Spinal cord (tissue), 10 donors: ENCODE data around the gene CRADD. TPM values are rescaled to one million over a fixed set of nuclear protein-coding genes. Genes with fewer than 3 reads are reported as not detected.

Experiments
- DNase-seq, 6 donors: peaks; one replicate each; pipeline versions ENCODE4 v3.0.0 to v3.0.0-alpha.2; 2013 to 2015; ENCODE audit warnings: low spot score in 6 of 6, low read depth in 4 of 6
- H3K27ac ChIP-seq: one replicate; pipeline ENCODE4 v1.5.1; 2013; ENCODE audit warnings: low read depth, low read length, control low read depth
- H3K27me3 ChIP-seq: one replicate; pipeline ENCODE4 v1.6.1; 2013; ENCODE audit warnings: low read length; ENCODE audit not compliant: control insufficient read depth, insufficient read depth
- H3K36me3 ChIP-seq: one replicate; pipeline ENCODE4 v1.6.1; 2013; ENCODE audit warnings: low read length; ENCODE audit not compliant: control insufficient read depth, insufficient read depth
- H3K4me1 ChIP-seq: one replicate; pipeline ENCODE4 v1.6.1; 2013; ENCODE audit warnings: low read length; ENCODE audit not compliant: control insufficient read depth, insufficient read depth
- H3K4me3 ChIP-seq: one replicate; pipeline ENCODE4 v1.5.1; 2013; ENCODE audit warnings: low read depth, low read length, control low read depth
- H3K9me3 ChIP-seq: one replicate; pipeline ENCODE4 v1.6.1; 2013; ENCODE audit warnings: low read length; ENCODE audit not compliant: control insufficient read depth, insufficient read depth
- WGBS: methylation state at CpG from one replicate; pipeline ENCODE4 v1.1.5; 2013; ENCODE audit warnings: missing lambda C conversion rate; ENCODE audit not compliant: insufficient coverage; 5-methylcytosine and 5-hydroxymethylcytosine counted together
- polyA plus RNA-seq, 2 donors: library from polyadenylated mRNA; unstranded; fragments of 120-200 nt; gene quantifications; one replicate each; pipeline ENCODE4 v1.2.1, GENCODE V29; 2013; ENCODE audit not compliant: insufficient read length in 2 of 2
- total RNA-seq, 2 donors: library from RNA; depleted of rRNA in 1 of 2; stranded (reverse); fragments of 120-200 nt in 1 of 2; fragments of >200 nt in 1 of 2; gene quantifications; one replicate each; pipeline versions ENCODE4 v1.2.3 to v1.2.4, GENCODE V29; 2013 to 2014
- donor health status: healthy.

The CRADD gene
- total and polyA plus RNA-seq, 4 donors = 11.2 to 19.9 (median 15.2) TPM

DNA sequence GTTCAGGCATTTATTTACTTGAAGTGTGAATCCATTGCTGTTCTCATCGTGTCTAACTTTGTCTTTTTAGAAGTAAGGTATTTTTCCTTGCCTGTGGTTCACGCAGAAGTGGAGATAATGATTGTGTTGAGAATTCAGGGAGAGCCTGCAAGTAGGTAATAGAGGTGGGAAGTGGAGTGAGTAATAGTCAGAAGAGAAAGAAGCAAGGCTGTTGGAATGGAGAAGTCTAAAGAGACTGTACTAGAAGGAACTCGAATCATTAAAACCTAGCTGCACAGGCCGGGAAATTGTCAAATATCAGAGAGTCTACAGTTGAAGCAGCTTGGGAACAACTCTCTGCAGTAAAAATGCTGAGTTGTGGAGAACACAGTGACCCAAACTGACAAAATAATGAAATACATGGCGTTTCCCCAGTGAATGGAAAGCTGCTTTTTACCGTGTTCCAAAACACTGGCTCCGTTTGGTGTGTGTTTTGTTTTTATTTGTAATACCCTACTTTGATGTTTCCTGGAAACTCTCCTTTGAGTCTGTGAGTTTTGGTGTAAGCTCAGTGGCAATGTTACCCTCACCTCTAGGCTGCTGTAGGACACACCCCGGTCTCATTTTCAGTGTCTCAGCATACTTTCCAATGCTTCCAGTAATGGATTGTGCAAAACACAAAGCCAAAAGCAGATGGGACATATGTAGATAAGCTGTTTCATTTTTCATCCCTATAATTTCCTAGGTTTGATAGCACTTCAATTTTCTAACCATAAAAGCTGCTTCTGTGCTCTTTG lies 146.6 kb downstream of the CRADD start:
- no peaks in the 10 kb centered on the region for H3K27me3 ChIP-seq
- no peaks in the 10 kb centered on the region for H3K36me3 ChIP-seq
- 58% methylated on average over 6 of the region's 8 CpGs for WGBS
- H3K4me3 ChIP-seq = no peak overlapping the region
- no peaks in the 10 kb centered on the region for H3K9me3 ChIP-seq
- no peak overlapping the region for H3K27ac ChIP-seq
- DNase-seq = peak in 2 of 6 donors; percentile 49 to 77
- peaks cover 12% of the 10 kb centered on the region for H3K4me1 ChIP-seq

- H3K4me1 ChIP-seq = peaks cover 13% of the 10 kb centered on the region
- no peaks in the 10 kb centered on the region for H3K9me3 ChIP-seq
- WGBS = 40% methylated on average over 1 of the region's 11 CpGs
- no peaks in the 10 kb centered on the region for H3K36me3 ChIP-seq
- DNase-seq = no peak
- H3K4me3 ChIP-seq = no peak overlapping the region
- H3K27ac ChIP-seq = no peak overlapping the region
- H3K27me3 ChIP-seq = no peaks in the 10 kb centered on the region
These were observed 147.6 kb downstream of the CRADD start for GRCh38 chr12:93824514-93825500.

DNA sequence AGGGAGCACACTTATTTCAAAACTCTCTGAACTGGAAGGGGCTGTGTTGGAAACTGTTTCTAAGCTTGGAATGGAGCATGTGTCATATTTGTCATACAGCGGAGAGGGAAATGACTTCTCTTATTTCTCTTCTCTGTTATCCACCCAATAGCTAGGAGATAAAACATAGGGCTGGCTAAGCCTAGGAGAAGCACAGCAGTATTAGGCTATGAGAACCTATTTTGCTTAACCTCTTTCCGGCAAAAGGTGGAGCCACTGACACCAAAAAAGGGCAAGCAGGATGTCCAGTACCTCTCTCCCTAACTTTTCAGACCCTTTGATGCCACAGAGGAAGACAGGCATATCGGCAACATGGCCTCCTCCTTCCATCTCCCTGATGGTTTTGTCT lies 148.3 kb downstream of the CRADD start:
- Histone ChIP-seq H3K27me3 (no peaks in the 10 kb centered on the region), H3K4me1 (peaks cover 12% of the 10 kb centered on the region), H3K4me3 (no peak overlapping the region), H3K36me3 (no peaks in the 10 kb centered on the region), H3K27ac (no peak overlapping the region), H3K9me3 (no peaks in the 10 kb centered on the region)
- no peak for DNase-seq
- WGBS = 68% methylated on average over 2 of the region's 3 CpGs

DNA sequence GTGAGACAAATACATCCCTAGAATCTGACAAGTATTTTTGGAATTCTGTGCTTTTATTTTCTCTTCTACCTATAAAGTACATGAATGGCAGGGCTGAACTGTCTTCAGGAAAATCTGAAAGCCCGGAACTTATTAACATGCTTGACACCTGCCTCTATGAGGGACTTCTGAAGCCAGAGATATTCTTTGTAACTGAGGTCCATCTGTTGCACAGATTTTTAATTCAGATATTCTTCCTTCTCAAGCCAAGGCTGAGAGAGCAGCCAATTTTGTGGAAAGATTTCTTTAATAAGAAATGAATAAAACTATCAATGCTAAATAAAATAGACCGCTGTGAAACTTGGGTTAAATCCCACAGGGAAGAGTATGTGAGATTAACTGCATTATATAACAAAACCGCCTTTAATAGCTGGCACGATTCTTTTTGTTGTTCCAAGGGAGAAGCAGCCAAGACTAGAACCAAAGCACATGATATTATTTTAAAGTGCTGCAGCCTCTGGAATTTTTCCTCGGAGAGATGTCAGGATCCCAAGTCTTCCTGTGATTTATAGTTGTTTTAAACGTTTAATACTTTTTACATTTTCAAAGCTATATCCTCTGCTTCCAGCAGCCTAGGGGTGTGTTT lies 148.9 kb downstream of the CRADD start:
- Histone ChIP-seq H3K36me3 (no peaks in the 10 kb centered on the region), H3K4me3 (no peak overlapping the region), H3K9me3 (no peaks in the 10 kb centered on the region), H3K4me1 (peaks cover 6% of the 10 kb centered on the region), H3K27me3 (no peaks in the 10 kb centered on the region), H3K27ac (no peak overlapping the region)
- peak in 2 of 6 donors; percentile 69 to 80 for DNase-seq
- 20% methylated on average over 1 of the region's 6 CpGs for WGBS

DNA sequence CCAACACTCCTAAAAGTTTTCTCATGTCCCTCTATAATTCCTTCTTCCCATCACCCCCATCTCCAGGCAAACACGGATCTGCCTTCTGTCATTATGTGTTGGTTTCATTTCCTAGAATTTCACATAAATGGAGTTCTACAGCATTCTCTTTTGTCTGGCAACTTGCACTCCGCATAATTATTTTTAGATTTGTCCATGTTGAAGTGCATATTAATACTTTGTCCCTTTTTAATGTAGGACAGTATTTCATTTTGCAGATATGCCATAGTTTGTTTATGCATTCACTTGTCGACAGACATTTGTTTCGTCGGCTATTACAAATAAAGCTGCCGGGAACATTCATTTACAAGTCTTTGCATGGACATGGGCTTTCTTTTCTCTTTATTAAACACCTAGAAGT lies 150.0 kb downstream of the CRADD start:
- Histone ChIP-seq H3K9me3 (no peaks in the 10 kb centered on the region), H3K36me3 (no peaks in the 10 kb centered on the region), H3K27ac (no peak overlapping the region), H3K4me1 (peaks cover 4% of the 10 kb centered on the region), H3K27me3 (no peaks in the 10 kb centered on the region), H3K4me3 (no peak overlapping the region)
- 100% methylated on average over 2 of the region's 6 CpGs for WGBS
- no peak for DNase-seq

DNA sequence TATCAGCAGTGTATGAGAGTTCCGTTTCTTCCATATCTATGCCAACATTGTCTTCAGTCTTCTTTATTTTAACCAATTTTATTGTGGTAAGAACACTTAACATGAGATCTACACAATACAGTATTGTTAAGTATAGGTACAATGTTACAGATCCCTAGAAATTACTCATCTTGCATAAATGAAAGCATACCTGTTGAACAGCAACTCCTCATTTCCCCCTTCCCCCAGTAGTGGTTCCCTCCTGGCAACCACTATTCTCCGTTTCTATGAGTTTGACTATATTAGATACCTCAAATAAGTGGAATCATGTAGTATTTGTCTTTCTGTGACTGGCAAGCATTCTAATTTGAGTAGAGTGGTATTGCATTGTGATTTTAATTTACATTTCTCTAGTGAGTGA lies 150.5 kb downstream of the CRADD start:
- Histone ChIP-seq H3K4me1 (peaks cover 4% of the 10 kb centered on the region), H3K36me3 (no peaks in the 10 kb centered on the region), H3K27me3 (no peaks in the 10 kb centered on the region), H3K27ac (no peak overlapping the region), H3K9me3 (no peaks in the 10 kb centered on the region), H3K4me3 (no peak overlapping the region)
- DNase-seq = no peak
- no CpG with 5 or more reads among the region's 2 CpGs for WGBS

DNA sequence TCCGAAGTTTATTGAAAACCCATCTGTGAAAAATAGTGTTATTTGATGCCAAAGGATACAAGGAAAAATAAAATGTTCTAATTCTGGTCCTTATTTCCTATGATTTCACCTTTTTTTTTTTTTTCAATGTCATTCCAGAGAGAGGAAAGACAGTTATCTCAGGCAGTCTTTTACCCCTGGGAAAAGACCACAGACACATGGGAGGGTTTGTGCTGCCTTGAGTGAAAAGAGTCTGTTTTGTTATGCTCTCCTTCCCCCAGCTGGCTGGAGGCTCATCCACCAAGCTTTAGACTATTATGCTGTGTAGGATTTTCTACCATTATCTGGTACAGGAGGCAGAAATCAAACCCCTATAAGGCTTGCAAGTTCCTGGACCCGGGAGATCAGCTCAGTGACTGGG lies 151.8 kb downstream of the CRADD start:
- H3K4me3 ChIP-seq = no peak overlapping the region
- H3K27me3 ChIP-seq = no peaks in the 10 kb centered on the region
- WGBS = 33% methylated on average over 1 of the region's 2 CpGs
- no peaks in the 10 kb centered on the region for H3K36me3 ChIP-seq
- H3K27ac ChIP-seq = no peak overlapping the region
- peaks cover 4% of the 10 kb centered on the region for H3K4me1 ChIP-seq
- H3K9me3 ChIP-seq = no peaks in the 10 kb centered on the region
- DNase-seq = peak in 1 of 6 donors; percentile 70

DNA sequence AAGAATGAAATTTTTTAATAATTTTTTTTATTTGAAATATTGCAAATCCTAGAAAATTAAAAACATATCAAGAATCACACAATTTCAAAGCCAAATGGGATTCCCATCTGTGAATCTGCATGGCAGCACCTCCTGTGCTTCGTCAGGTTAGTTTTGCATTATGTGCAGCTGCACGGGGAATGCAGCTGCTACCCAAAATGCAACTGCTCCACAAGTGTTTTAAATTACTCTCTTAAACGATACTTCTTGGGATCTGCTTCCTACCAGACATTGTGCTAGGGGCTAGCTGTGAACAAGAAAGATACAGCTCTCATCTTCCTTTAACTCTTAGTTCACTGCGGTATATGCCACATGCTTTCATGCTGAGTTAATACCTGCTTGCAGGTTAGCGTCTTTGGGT lies 154.2 kb downstream of the CRADD start:
- Histone ChIP-seq H3K4me1 (peaks cover 4% of the 10 kb centered on the region), H3K36me3 (no peaks in the 10 kb centered on the region), H3K27me3 (no peaks in the 10 kb centered on the region), H3K27ac (no peak overlapping the region), H3K9me3 (no peaks in the 10 kb centered on the region), H3K4me3 (no peak overlapping the region)
- 75% methylated on average over 4 of the region's 5 CpGs for whole genome bisulfite sequencing
- no peak for DNase-seq

DNA sequence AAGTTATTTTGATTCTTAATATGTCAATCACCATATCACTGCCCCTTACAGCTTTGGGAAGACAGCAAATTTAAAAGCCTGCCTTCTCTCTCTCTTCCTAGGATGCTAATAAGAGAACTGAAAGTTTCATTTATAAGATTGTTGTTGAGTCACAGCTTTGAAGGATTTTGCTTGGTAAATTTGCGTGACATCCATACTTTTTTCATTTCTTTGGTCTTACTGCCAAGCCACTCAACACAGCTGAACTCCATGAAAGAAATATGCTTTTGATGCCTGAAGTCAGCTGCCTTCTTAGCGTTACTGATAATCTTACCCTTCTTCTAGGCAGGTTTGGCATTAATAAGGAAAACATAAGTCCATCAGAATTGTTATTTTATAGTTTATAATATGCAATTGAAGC lies 155.0 kb downstream of the CRADD start:
- Histone ChIP-seq H3K27ac (no peak overlapping the region), H3K9me3 (no peaks in the 10 kb centered on the region), H3K4me3 (no peak overlapping the region), H3K27me3 (no peaks in the 10 kb centered on the region), H3K4me1 (peaks cover 4% of the 10 kb centered on the region), H3K36me3 (no peaks in the 10 kb centered on the region)
- DNase-seq = no peak
- WGBS = no CpG with 5 or more reads among the region's 2 CpGs
